ENCODE data around the gene BZW1.

GRCh38 chr2:200765995-200766660, 45.6 kb upstream of the BZW1 start:
- TF ChIP-seq CTCF (IDR thresholded peaks at IDR 0.05; ENCODE audit: insufficient read depth, low read length) (no peak), POLR2AphosphoS5 (IDR thresholded peaks at IDR 0.05; ENCODE audit: low read depth) (no peak)

Data from HL-60 (cell line).